ENCODE results near the gene ZFPM1. TPM values are rescaled to one million over a fixed set of nuclear protein-coding genes. Genes with fewer than 3 reads are reported as not detected.

ZFPM1 gene
- total RNA-seq, 1 donor from 2014 or later = 35.0 TPM

DNA sequence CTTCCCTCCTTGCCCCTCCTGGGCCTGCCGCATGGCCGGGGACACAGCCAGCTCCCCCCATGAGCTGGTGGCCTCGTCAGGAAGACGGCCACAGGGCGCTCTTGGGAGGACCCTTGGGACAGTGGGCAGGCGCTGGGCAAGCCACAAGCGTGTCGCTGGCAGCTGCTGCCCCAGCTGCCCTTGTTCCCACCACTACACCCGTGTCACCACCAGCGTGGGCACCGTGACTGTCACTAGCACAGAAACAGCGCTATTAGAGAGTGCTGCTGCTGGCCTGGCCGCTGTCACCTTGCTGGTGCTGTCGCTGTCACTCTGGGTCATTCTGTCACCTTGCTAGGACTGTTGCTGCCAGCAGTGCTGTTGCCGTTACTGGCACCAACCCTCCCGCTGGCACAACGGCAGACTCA, 47.2 kb downstream of the ZFPM1 start:
- no peaks in the 10 kb centered on the region for H3K27me3 Mint-ChIP-seq
- POLR2A ChIA-PET = no interaction called here
- intact Hi-C loops (cut with micrococcal nuclease) = no loop called here

GRCh38 chr16:88502371-88502770, 49.3 kb downstream of the ZFPM1 start:
- H3K4me1 Mint-ChIP-seq = peaks cover 2% of the 10 kb centered on the region
- H3K27ac Mint-ChIP-seq = no peak overlapping the region
- H3K9me3 Mint-ChIP-seq = no peaks in the 10 kb centered on the region
- ChIA-PET POLR2A (interaction anchor here (0.7 kb wide), 1 partner anchor 11 kb away, joined by 6 read pairs; no protein-coding TSS in a partner anchor), CTCF (no interaction called here)
- DNase-seq (no peak), ATAC-seq (ENCODE audit: low read depth) (no peak)
- no peak overlapping the region for H3K4me3 Mint-ChIP-seq
- no peaks in the 10 kb centered on the region for H3K36me3 Mint-ChIP-seq (ENCODE audit: low read depth)
- H3K27me3 Mint-ChIP-seq = no peaks in the 10 kb centered on the region
- intact Hi-C loops (cut with micrococcal nuclease) = no loop called here
- no peak for TF ChIP-seq CTCF (IDR thresholded peaks at IDR 0.05)

More for the DNA sequence above, 47.2 kb downstream of the ZFPM1 start:
- no peak overlapping the region for H3K4me3 Mint-ChIP-seq
- DNase-seq = no peak
- no peak for TF ChIP-seq CTCF (IDR thresholded peaks at IDR 0.05)
- H3K36me3 Mint-ChIP-seq (ENCODE audit: low read depth) = no peaks in the 10 kb centered on the region
- no peaks in the 10 kb centered on the region for H3K9me3 Mint-ChIP-seq
- no peak overlapping the region for H3K27ac Mint-ChIP-seq
- H3K4me1 Mint-ChIP-seq = peaks cover 2% of the 10 kb centered on the region
- CTCF ChIA-PET = no interaction called here
- no peak for ATAC-seq (ENCODE audit: low read depth)

DNA sequence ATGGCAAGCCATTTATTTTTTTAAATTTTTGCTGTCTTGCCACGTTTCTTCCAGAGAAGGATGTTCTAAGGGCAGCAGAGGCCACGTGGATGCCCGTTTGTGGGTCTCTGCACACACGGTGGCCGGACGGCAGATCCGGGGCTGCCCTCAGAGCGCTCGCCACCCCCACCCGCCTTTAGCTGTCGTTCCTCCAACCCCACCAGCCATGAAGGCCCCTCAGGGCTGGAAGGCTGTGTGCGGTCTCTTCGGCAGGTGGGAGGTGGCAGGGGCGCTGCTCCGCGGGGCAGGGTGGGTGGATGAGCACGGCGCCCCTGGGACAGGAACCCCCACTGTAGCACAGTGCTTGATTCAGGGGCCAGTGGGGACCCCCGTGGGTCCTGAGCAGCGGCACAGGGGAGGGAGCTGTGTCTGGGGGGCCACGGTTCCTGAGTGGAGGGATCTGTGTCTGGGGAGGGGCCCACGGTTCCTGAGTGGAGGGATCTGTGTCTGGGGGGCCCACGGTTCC, 49.7 kb downstream of the ZFPM1 start:
- ATAC-seq (ENCODE audit: low read depth) (no peak), DNase-seq (no peak)
- Mint-ChIP-seq H3K4me1 (peaks cover 2% of the 10 kb centered on the region), H3K27ac (no peak overlapping the region), H3K27me3 (no peaks in the 10 kb centered on the region), H3K36me3 (ENCODE audit: low read depth) (no peaks in the 10 kb centered on the region), H3K9me3 (no peaks in the 10 kb centered on the region), H3K4me3 (no peak overlapping the region)
- ChIA-PET CTCF (no interaction called here), POLR2A (no interaction called here)
- no peak for TF ChIP-seq CTCF (IDR thresholded peaks at IDR 0.05)
- intact Hi-C loops (cut with micrococcal nuclease) = no loop called here

DNA sequence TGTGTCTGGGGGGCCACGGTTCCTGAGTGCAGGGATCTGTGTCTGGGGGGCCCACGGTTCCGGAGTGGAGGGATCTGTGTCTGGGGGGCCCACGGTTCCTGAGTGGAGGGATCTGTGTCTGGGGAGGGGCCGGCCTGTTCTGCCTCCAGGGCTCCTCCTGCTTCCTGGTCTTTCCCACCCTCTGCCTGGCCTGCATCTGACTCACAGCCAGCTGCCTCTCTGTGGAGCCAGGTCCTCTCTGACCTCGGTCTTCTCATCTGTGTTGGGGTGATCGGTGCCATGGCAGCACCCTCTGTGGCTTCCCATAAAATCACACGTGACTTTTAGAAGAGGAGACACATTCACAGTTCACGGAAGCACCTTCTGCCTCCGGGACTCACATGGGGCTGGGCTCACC, 50.3 kb downstream of the ZFPM1 start:
- Mint-ChIP-seq H3K4me1 (peaks cover 2% of the 10 kb centered on the region), H3K4me3 (no peak overlapping the region), H3K36me3 (ENCODE audit: low read depth) (no peaks in the 10 kb centered on the region), H3K27ac (no peak overlapping the region), H3K9me3 (no peaks in the 10 kb centered on the region), H3K27me3 (no peaks in the 10 kb centered on the region)
- no peak for TF ChIP-seq CTCF (IDR thresholded peaks at IDR 0.05)
- ChIA-PET CTCF (no interaction called here), POLR2A (no interaction called here)
- DNase-seq = no peak
- intact Hi-C loops (cut with micrococcal nuclease) = no loop called here
- no peak for ATAC-seq (ENCODE audit: low read depth)

DNA sequence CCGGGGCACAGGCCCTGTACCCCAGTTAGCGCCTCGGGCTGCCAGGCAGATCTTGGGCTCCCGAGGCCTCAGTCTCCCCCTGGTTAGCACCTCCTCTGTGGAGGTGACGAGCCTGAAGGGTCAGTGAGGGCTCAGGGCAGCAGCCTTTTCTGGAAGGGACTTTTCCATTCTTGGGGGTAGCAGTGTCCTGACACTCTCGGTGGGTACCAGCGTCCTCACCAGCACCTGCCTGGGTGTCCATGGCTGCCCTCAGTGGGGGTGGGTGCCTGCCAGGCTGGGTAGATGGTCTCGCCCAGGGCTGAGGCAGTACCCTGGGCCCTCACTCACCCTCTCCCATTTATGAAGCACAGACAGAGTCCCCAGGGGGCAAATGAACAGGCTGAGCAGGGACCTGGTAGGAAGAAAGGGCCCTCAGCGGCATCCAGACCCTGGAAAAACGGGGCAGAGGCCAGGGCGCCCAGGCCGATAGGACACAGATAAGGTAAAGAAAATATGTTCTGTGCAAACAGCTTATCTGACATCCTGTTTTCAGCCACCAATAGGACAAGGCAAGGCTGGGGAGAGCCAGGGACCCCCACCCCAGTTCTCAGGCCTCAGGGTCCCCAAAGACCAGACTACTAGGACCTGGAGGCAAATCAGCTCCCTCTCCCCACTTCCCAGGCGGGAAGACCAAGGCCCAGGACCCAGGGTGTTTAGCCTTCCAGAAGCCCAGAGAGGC, 50.9 kb downstream of the ZFPM1 start:
- Mint-ChIP-seq H3K9me3 (no peaks in the 10 kb centered on the region), H3K27me3 (no peaks in the 10 kb centered on the region), H3K4me1 (peaks cover 2% of the 10 kb centered on the region), H3K27ac (no peak overlapping the region), H3K4me3 (no peak overlapping the region), H3K36me3 (ENCODE audit: low read depth) (no peaks in the 10 kb centered on the region)
- no peak for TF ChIP-seq CTCF (IDR thresholded peaks at IDR 0.05)
- intact Hi-C loops (cut with micrococcal nuclease) = no loop called here
- ChIA-PET CTCF (no interaction called here), POLR2A (interaction anchor here (0.6 kb wide), 1 partner anchor 51 kb away, joined by 3 read pairs; no protein-coding TSS in a partner anchor)
- no peak for ATAC-seq (ENCODE audit: low read depth)
- DNase-seq = no peak
